Activated CD8-positive, alpha-beta memory T cell treated with anti-CD3 and anti-CD28 coated beads, Interleukin-2, amount 10 ng/mL, durations not matched to agents 7 days and 5 days (primary cell): ENCODE results near the gene RBM28. TPM values are rescaled to one million over a fixed set of nuclear protein-coding genes. Genes with fewer than 3 reads are reported as not detected.

Experiments
- ATAC-seq: fragments of 150-1000 bp; cut with Tn5 transposase; one replicate; pipeline ENCODE4 v1.10.0; 2021; ENCODE audit warnings: moderate library complexity
- CTCF ChIA-PET: fragments of 350-600 bp; sonication (Branson Sonifier 250); formaldehyde crosslinking; loops from one replicate; lab custom pipeline; 2021; ENCODE audit warnings: antibody characterized with exemption; lab: Charles Lee
- DNase-seq: peaks from one replicate; pipeline ENCODE4 v3.0.0-alpha.2; 2020
- H3K27ac Mint-ChIP-seq: one replicate; pipeline ENCODE4 v1.8.0; 2021; ENCODE audit warnings: mild to moderate bottlenecking, mixed read lengths
- H3K27me3 Mint-ChIP-seq: one replicate; pipeline ENCODE4 v1.8.0; 2021; ENCODE audit warnings: mixed read lengths
- H3K36me3 Mint-ChIP-seq: one replicate; pipeline ENCODE4 v1.8.0; 2021; ENCODE audit warnings: mild to moderate bottlenecking, mixed read lengths
- H3K4me1 Mint-ChIP-seq: one replicate; pipeline ENCODE4 v1.8.0; 2021; ENCODE audit warnings: mixed read lengths
- H3K4me3 Mint-ChIP-seq: one replicate; pipeline ENCODE4 v1.8.0; 2021; ENCODE audit warnings: mild to moderate bottlenecking, moderate library complexity, mixed read lengths
- H3K9me3 Mint-ChIP-seq: one replicate; pipeline ENCODE4 v1.8.0; 2022; ENCODE audit warnings: low read depth, mixed read lengths
- total RNA-seq, 2 experiments: library from RNA; stranded (reverse); gene quantifications; one replicate each; pipeline ENCODE4 v1.2.3, GENCODE V29; 2021

RBM28 gene
- total RNA-seq, 2 experiments from 2014 or later: 52.6 to 53.6 TPM

DNA sequence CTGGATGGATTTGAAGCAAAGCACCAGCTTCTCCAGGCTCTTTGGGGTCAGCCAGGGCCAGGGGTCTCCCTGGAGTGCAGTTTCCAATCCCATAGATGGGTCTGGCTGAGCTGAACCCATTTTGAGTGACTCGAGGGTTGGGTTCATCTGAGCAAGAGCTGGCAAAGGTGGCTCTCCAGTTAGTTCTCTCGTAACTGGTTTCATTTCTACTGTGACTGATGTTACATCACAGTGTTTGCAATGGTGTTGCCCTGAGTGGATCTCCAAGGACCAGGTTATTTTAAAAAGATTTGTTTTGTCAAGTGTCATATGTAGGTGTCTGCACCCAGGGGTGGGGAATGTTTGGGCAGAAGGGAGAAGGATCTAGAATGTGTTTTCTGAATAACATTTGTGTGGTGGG lies 88.4 kb downstream of the RBM28 start:
- no peak overlapping the region for H3K27ac Mint-ChIP-seq
- CTCF ChIA-PET: no interaction called here
- peaks cover 2% of the 10 kb centered on the region for H3K4me1 Mint-ChIP-seq
- peaks cover 6% of the 10 kb centered on the region for H3K27me3 Mint-ChIP-seq
- H3K4me3 Mint-ChIP-seq: no peak overlapping the region
- H3K36me3 Mint-ChIP-seq: no peaks in the 10 kb centered on the region
- no peak for ATAC-seq
- no peaks in the 10 kb centered on the region for H3K9me3 Mint-ChIP-seq
- no peak for DNase-seq

DNA sequence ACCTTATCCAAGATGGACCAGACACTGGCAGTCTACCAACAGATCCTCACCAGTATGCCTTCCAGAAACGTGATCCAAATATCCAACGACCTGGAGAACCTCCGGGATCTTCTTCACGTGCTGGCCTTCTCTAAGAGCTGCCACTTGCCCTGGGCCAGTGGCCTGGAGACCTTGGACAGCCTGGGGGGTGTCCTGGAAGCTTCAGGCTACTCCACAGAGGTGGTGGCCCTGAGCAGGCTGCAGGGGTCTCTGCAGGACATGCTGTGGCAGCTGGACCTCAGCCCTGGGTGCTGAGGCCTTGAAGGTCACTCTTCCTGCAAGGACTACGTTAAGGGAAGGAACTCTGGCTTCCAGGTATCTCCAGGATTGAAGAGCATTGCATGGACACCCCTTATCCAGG lies 89.2 kb downstream of the RBM28 start:
- no peaks in the 10 kb centered on the region for H3K9me3 Mint-ChIP-seq
- peaks cover 7% of the 10 kb centered on the region for H3K27me3 Mint-ChIP-seq
- ATAC-seq: no peak
- peaks cover 2% of the 10 kb centered on the region for H3K4me1 Mint-ChIP-seq
- no peaks in the 10 kb centered on the region for H3K36me3 Mint-ChIP-seq
- no peak overlapping the region for H3K4me3 Mint-ChIP-seq
- no peak overlapping the region for H3K27ac Mint-ChIP-seq
- no peak for DNase-seq
- CTCF ChIA-PET: no interaction called here

DNA sequence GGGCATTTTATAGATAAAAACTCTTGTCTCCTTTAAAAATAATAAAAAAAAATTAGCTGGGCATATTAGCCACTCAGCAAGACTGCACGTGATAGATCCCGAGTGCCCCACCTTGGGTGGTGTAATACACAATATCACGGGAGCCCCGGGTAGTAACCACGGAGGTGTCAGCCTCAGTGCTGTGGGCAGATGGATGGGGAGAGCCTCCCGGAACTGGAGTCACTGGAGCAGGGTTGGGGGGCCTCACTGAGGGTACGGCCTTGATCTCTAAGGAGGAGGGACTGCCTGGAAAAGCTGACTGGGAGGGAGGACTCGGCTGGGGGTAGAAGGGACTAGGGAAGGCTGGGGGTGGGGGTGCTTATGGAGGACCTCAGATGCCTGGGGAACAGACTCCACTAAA lies 90.0 kb downstream of the RBM28 start:
- H3K4me1 Mint-ChIP-seq: peaks cover 2% of the 10 kb centered on the region
- no peak overlapping the region for H3K4me3 Mint-ChIP-seq
- CTCF ChIA-PET: no interaction called here
- ATAC-seq: no peak
- peaks cover 12% of the 10 kb centered on the region for H3K27me3 Mint-ChIP-seq
- H3K27ac Mint-ChIP-seq: no peak overlapping the region
- DNase-seq: no peak
- H3K36me3 Mint-ChIP-seq: no peaks in the 10 kb centered on the region
- no peaks in the 10 kb centered on the region for H3K9me3 Mint-ChIP-seq

DNA sequence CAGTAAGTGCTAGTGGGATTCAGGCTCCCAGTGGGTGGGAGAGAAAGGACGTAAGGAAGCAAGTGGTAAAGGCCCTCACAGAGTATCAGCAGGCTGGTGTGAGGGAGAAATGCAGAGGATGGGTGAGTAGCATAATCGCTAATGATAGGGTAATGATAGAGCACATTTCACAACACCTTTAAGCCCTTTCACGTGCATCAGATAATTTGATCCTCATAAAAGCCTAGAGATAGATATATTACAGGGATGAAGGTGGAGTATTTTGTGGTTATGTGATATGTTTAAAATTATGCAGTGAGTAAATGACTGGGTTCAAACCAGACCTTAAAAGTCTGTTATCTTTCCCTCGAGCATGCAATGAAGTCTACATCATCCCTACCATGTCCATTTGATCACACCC lies 92.4 kb downstream of the RBM28 start:
- H3K9me3 Mint-ChIP-seq: no peaks in the 10 kb centered on the region
- ATAC-seq (no peak), DNase-seq (no peak)
- H3K27ac Mint-ChIP-seq: no peak overlapping the region
- peaks cover 13% of the 10 kb centered on the region for H3K27me3 Mint-ChIP-seq
- CTCF ChIA-PET: no interaction called here
- no peaks in the 10 kb centered on the region for H3K36me3 Mint-ChIP-seq
- H3K4me3 Mint-ChIP-seq: no peak overlapping the region
- peaks cover 2% of the 10 kb centered on the region for H3K4me1 Mint-ChIP-seq

Other genes starting within 250 kb of the RBM28 start
- gene LEP, start 102.6 kb downstream of the RBM28 start, total RNA-seq: not detected
- under 1 TPM in 1 of 2 experiments, not detected in 1; 0.18 TPM for gene PRRT4, start 17.8 kb upstream of the RBM28 start, total RNA-seq
- 10 to 100 TPM; 54.1 to 62.8 TPM for gene IMPDH1, start 66.1 kb upstream of the RBM28 start, total RNA-seq
- 10 to 100 TPM; 13.2 to 24.0 TPM for gene HILPDA, start 112.0 kb upstream of the RBM28 start, total RNA-seq
- 10 to 100 TPM; 31.3 to 38.3 TPM for gene METTL2B, start 132.8 kb upstream of the RBM28 start, total RNA-seq